PFSK-1 (cell line): Measurements from ENCODE around the gene SIGLEC1.

Experiments used
- FOXP2 ChIP-seq: optimal IDR thresholded peaks from 2 replicates; pipeline ENCODE3; 2011; ENCODE audit warnings: borderline replicate concordance, control low read depth, inconsistent platforms; ENCODE audit not compliant: insufficient read depth; ENCODE audit errors: extremely low read length, extremely low read depth
- POLR2AphosphoS5 ChIP-seq: IDR thresholded peaks from 2 replicates; pipeline ENCODE4 v1.6.1; 2012; ENCODE audit warnings: low read depth, mild to moderate bottlenecking, control low read depth, low read length, moderate library complexity
- SIN3A ChIP-seq: IDR thresholded peaks from 2 replicates; pipeline ENCODE4 v1.6.1; 2012; ENCODE audit warnings: mild to moderate bottlenecking, low read length, moderate library complexity, borderline replicate concordance; ENCODE audit not compliant: insufficient read depth
- TAF1 ChIP-seq: IDR thresholded peaks from 2 replicates; pipeline ENCODE4 v1.6.1; 2012; ENCODE audit warnings: low read length, control low read depth, borderline replicate concordance; ENCODE audit not compliant: insufficient read depth
- TF ChIP-seq, protein P1 (sequence below), 2 experiments: IDR thresholded peaks; 2 replicates each; pipeline versions ENCODE4 v1.6.1 to v1.8.0; 2011 to 2012; ENCODE audit warnings: low read depth in 2 of 2, low read length in 2 of 2, control low read depth in 1 of 2, inconsistent platforms in 1 of 2, mild to moderate bottlenecking in 1 of 2, moderate library complexity in 1 of 2; ENCODE audit not compliant: insufficient read depth in 1 of 2

DNA sequence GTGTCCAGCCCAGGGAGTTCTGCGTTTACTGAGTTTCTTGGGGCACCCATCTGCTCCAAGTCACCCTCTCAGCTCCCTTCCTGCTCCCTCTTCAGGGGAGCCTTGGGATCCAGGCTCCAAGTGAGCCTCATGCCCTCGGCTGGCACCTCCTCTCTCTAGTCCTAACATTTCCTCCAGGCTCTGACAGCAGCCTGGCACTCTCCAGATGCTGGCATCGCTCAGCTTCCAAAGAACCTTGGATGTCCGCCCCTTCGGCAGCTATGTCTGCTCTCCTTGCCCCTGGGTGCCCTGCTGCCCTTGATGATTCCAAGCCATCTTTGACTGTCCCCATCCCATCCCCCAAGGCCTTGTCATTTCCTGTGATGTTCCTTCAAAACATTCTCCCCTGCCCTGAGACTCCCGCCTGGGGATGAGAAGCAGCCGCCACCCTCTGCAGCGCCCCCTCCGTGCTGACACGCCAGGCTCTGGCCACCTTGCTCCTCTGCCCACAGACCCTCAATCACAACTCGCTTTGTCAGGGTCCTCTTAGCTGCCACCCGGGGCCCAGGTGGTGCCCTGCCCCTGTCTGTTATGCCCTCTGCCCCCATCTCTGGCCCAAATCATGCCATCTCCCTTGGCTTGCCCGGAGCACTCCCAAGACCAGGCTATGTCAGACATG lies 42.6 kb downstream of the SIGLEC1 start:
- TF ChIP-seq, protein P1, sequence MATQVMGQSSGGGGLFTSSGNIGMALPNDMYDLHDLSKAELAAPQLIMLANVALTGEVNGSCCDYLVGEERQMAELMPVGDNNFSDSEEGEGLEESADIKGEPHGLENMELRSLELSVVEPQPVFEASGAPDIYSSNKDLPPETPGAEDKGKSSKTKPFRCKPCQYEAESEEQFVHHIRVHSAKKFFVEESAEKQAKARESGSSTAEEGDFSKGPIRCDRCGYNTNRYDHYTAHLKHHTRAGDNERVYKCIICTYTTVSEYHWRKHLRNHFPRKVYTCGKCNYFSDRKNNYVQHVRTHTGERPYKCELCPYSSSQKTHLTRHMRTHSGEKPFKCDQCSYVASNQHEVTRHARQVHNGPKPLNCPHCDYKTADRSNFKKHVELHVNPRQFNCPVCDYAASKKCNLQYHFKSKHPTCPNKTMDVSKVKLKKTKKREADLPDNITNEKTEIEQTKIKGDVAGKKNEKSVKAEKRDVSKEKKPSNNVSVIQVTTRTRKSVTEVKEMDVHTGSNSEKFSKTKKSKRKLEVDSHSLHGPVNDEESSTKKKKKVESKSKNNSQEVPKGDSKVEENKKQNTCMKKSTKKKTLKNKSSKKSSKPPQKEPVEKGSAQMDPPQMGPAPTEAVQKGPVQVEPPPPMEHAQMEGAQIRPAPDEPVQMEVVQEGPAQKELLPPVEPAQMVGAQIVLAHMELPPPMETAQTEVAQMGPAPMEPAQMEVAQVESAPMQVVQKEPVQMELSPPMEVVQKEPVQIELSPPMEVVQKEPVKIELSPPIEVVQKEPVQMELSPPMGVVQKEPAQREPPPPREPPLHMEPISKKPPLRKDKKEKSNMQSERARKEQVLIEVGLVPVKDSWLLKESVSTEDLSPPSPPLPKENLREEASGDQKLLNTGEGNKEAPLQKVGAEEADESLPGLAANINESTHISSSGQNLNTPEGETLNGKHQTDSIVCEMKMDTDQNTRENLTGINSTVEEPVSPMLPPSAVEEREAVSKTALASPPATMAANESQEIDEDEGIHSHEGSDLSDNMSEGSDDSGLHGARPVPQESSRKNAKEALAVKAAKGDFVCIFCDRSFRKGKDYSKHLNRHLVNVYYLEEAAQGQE (IDR thresholded peaks at IDR 0.05; ENCODE audit: insufficient read depth in 1 of 2, low read depth in 2 of 2, low read length in 2 of 2) = no peak
- TF ChIP-seq POLR2AphosphoS5 (no peak), TAF1 (no peak), FOXP2 (no peak), SIN3A (no peak)
